ENCODE data around the gene AKAP8L. TPM values are rescaled to one million over a fixed set of nuclear protein-coding genes. Genes with fewer than 3 reads are reported as not detected.

The AKAP8L gene
- total RNA-seq, 4 donors from 2014 or later: 56.3 to 188 (median 80.9) TPM

DNA sequence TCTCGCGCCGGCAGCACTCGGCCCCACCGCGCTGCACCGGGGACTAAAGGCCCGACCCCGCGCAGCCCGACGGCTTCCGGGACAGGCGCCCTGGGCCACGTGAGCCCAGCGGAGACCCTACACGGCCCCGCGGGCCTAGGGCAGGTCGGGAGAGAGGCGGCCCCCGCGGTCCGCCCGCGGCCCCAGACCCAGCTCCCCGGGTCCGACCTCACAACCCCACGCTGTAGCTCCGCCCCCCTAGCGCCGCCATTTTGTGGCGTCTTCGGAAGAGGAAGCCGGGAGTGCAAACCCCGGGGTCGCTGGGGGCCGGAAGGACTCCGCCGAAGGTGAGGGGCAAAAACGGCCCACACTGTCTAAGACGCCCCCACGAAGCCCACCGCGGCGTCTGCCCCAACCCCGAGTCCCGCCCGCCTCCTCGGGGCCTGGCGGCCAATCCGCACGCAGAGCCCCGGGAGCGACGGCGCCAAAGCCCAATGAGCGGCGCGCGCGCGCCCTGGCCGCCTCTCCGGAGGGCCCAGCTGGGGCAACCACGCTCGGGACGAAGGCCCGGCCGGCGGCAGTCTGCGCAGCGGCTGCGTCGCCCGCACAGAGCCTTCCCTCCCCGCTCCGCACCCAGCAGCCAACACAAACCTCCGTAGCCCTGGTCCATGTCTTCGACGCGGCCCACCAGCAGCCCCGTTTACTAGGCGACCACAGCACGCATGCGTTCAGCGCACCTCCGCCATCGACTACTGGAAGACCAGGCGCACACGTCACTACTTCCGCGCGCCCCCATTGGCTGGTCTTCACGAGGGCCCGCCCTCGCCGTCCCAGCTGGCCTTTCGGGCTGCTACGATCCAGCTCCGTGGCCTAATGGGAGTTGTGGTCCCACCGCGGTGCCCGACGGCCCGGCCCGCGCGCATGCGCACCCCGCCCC lies 39.4 kb downstream of the AKAP8L start, which contains the start of gene AKAP8:
Gene AKAP8, minus strand, starts transcription at position 705 of the 916 bp plus-strand sequence. Its CDS starts 56 bp downstream, at position 649.
- TF ChIP-seq, protein P1, sequence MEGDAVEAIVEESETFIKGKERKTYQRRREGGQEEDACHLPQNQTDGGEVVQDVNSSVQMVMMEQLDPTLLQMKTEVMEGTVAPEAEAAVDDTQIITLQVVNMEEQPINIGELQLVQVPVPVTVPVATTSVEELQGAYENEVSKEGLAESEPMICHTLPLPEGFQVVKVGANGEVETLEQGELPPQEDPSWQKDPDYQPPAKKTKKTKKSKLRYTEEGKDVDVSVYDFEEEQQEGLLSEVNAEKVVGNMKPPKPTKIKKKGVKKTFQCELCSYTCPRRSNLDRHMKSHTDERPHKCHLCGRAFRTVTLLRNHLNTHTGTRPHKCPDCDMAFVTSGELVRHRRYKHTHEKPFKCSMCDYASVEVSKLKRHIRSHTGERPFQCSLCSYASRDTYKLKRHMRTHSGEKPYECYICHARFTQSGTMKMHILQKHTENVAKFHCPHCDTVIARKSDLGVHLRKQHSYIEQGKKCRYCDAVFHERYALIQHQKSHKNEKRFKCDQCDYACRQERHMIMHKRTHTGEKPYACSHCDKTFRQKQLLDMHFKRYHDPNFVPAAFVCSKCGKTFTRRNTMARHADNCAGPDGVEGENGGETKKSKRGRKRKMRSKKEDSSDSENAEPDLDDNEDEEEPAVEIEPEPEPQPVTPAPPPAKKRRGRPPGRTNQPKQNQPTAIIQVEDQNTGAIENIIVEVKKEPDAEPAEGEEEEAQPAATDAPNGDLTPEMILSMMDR (IDR thresholded peaks at IDR 0.05; ENCODE audit: low read depth): no peak

DNA sequence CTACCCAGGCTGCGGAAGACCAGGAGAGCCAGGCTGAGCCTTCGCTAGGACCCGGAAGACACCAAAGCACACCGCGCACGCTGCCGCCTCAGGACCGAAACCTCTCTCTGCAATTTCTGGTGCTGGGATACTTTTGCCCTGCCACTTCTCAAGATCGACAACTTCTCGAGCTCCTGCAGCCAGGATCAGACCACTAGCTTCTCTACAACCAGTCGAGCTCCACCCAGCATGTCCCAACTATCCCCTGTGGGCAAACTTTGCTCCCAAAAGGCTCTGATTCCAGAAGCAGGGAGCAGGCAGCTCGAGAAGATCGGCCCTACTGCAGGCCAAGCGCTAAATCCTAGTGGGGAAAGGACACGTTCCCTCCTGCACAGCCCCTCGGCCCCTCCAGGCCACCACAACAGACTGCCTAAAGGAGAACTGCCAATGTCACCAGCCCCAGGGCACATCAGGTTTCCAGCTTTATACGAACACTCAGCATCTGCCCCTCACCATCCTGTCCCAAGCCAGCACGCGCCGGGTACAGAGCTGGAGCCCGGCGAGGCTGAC lies 40.2 kb downstream of the AKAP8L start:
- TF ChIP-seq, protein P1 (IDR thresholded peaks at IDR 0.05; ENCODE audit: low read depth): no peak

DNA sequence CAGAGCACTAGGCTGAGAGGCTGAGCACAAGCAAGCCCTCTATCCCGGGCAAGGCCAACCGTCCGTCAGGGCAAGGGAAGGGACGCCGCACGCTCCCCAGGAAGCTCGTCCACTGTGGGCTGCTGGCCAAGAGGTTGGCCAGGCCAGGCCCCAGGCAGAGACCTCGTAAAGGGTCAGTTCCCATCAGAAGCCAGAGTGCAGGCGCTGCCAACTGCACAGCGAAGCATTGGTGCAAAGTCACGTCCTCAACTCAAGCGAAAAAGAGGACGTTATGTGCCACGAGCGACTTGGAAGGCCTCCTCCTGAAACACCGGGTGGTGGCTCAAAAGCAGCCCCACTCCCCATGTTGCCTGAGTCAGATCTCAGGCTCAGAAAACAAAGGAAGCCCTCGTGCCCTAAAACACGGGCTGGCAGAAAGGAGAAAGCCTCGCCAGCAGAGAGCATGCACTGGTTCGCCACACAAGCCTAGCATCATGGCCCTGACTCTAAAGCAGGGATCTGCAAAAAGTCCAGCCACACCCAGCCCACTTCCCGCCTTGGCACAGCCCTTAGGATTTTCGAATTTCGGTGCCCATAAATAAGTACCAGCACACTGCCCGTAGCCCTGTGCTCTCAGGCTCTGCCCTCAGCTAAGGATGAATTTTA lies 43.9 kb downstream of the AKAP8L start:
- TF ChIP-seq, protein P1 (IDR thresholded peaks at IDR 0.05; ENCODE audit: low read depth): no peak

DNA sequence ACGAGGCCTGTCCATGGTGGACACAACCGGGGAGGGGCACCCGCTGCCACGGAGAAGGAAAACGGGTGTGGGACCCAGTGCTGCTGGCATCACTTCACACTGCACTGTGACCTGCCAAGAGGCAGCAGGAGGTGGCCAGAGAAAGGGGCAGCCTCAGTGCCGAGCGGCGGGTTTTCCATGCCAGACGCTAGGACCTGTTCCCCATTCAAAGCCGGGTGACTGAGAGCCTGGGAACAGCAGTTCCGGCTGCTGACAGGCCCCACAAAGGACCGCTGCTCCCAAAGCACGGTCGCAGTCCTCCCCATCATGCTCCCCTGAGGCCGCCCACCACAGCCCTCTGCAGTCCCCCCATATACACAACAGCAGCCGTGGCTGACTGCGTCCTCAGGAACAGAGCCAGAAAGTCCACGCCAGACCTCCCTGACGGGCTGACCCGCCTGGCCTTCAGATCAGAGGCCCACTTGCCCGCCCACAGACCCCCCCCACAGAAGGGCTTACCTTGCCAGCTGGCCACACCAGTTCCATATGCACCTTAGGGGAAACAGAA lies 44.6 kb downstream of the AKAP8L start:
- TF ChIP-seq, protein P1 (IDR thresholded peaks at IDR 0.05; ENCODE audit: low read depth): no peak

DNA sequence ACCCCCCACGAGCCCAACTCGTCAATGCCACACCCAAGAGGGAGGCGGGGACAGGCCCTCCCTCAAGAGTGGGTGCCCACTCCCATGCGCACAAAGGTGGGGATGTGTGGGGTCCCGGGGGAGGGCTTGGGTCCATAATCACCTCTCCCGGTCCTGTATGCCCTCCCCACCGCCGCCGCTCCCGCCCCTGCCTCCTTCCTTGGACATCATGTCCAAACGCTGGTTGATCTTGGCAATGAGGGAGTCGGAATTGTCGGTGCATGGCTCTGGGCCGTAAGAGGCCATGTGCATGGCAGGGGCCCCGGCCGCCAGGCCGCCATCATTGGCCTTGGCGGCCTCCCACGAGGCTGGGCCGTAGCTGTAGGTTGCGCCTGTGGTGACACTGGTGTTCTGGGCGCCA lies 45.1 kb downstream of the AKAP8L start:
- TF ChIP-seq, protein P1 (IDR thresholded peaks at IDR 0.05; ENCODE audit: low read depth): no peak

DNA sequence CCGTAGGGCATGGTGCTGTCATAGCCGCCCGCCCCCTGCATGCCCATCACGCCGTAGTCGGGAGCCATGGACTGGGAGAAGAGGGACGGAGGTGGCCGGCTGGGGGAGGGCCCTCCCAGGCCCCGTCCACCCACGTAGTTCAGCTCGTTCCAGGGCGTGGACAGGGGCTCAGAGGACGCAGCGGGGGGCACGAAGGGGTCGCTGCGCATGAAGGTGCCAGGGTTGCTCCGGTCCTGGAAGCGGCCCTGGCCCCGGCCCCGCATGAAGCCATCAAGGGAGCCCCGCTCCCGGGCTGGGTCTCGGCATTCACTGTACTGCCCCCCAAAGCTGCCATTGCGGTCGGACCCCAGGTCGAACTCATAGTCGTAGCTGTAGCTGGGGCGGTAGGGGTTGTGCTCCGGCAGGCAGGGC lies 45.9 kb downstream of the AKAP8L start:
- TF ChIP-seq, protein P1 (IDR thresholded peaks at IDR 0.05; ENCODE audit: low read depth): no peak

DNA sequence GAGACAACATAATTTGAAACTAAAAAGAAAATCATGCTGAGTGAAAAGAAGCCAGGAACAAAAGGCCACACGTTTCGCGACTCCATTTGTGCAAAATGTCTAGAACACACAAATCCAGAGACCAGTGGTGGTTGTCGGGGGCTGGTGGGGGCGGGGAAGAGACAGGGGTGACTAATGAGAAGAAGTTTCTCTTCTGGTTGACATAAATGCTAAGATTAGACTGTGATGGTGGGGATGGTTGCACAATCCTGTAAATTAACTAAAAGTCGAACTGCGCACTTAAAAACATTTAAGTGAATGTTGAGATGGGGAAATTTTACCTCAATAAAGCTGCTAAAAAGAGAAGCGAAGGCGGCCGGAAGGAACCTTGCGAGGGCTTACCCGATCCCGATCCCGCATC lies 46.3 kb downstream of the AKAP8L start:
- TF ChIP-seq, protein P1 (IDR thresholded peaks at IDR 0.05; ENCODE audit: low read depth): no peak

All from subcutaneous adipose tissue (tissue), 4 donors.